ENCODE measurements around the gene HSPG2.

Gene HSPG2

DNA sequence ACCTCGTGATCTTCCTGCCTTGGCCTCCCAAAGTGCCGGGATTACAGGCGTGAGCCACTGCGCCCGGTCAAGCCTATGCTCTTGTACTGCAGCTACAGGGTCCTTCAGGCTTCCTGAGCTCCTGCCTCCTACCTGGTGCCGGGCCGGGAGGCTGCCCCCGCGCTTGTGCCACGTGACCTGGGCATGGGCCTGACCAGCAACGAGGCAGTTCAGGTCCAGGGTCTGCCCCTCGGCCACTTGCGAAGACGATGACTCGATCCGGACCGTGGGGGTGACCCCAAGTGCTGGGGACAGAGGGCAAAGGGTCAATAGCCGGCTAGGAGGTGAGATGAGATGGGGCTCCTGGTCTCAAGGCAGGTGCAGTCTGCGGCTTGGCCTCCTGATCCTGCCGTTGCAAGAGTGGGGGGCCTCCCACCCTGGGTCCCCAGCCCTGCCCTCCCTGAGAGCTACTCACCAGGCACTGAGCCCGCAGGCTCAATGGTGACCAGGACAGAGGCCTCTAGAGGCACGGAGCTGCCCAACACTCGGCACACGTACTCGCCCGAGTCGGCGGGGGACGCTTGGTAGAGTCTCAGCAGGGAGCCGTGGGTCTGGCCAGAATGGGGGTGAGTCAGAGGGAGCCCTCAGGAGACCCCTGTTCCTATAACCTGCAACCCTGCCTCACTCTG is 87.1 kb downstream of the HSPG2 start:
- DNase-seq (ENCODE audit: extremely low read depth in 1 of 2, low read depth in 1 of 2), result no peak

- no peak for DNase-seq (ENCODE audit: extremely low read depth in 1 of 2, low read depth in 1 of 2)
Measured at GRCh38 chr1:21848524-21849174, 88.5 kb downstream of the HSPG2 start.

- DNase-seq (ENCODE audit: extremely low read depth in 1 of 2, low read depth in 1 of 2), result no peak
Measured at GRCh38 chr1:21847223-21848205, 89.6 kb downstream of the HSPG2 start.

DNA sequence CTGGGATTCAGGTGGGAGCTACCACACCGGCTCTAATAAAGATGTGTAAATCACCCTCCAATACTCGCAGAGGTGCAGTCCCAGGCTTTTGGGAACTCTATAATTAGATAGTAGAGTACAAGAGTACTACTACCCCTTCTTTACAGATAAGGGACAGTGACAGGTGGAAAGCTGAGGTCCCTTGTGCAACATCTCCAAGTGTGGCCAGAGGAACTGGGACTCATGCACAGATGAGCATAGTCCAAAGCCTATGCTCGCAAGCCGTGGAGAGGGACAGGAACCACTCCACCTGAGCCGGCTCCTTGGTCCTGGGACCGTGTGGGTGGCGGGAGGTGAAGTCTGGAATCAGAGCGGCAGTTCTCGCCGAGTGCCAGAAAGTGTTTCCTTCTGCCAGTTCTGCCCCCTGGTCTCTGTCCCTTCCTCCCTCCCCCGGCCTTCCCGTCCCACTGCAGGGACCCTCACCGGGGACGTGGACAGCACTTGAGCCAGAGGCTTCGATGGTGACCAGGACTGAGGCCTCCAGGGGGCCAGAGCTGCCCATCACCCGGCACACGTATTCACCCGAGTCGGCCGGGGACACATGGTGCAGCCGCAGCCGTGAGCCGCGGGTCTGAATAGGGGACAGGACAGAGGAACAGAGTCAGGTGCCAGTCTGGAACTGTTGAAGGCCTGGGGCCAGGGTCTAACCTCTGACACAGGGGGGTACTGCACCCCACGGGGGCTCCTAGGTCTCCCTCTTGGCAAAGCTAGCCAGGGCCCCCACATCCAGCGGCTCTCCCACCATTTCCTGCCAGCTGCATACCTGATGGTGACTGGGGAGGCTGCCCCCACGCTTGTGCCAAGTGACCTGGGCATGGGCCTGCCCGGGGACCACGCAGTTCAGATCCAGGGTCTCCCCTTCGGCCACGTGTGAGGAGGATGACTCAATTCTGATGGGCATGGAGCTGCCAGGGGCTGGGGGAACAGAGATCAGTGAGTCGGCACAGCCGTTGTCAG is 91.2 kb downstream of the HSPG2 start:
- DNase-seq (ENCODE audit: extremely low read depth in 1 of 2, low read depth in 1 of 2), result no peak

DNA sequence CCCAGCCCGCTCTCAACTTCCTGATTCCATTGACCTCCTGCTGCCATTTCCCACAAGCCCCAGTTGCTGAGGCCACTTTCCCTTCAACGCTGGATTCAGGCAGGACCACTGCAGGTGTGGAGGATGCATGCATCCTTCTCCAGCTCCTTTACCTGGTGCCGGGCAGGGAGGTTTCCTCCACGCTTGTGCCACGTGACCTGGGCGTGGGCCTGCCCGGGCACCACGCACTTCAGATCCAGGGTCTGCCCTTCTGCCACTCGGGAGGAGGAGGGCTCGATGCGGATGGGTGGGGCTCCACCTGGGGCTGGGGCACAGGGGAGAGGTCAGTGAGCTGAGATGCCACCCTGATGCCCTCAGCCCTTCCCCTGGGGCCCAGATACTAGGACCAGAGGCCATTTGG is 93.1 kb downstream of the HSPG2 start:
- no peak for DNase-seq (ENCODE audit: extremely low read depth in 1 of 2, low read depth in 1 of 2)

- no peak for DNase-seq (ENCODE audit: extremely low read depth in 1 of 2, low read depth in 1 of 2)
Measured at GRCh38 chr1:21843208-21843607, 93.9 kb downstream of the HSPG2 start.

DNA sequence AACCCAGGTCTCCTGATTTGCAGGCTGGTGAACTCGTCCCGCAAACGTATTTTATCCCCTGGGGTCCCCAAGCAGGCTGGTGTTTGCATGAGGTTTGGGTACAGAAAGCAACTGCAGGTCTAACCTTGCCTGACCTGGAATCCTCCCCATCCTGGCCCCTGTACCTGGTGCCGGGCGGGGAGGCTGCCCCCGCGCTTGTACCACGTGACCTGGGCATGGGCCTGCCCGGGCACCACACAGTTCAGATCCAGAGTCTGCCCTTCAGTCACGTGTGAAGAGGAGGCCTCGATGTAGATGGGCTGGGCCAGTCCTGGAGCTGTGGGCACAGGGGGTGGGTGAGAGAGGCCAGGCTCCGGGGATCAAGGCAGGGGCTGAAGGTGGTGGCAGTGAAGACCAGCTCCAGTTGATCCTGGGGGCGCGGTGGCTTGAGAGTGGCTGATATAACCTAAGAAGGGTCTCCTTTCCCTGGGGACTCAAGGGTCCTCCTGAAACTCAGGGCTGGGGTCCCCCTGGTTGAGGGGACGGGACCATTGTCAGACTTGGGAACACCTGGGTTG is 94.4 kb downstream of the HSPG2 start:
- DNase-seq (ENCODE audit: extremely low read depth in 1 of 2, low read depth in 1 of 2), result no peak

- no peak for DNase-seq (ENCODE audit: extremely low read depth in 1 of 2, low read depth in 1 of 2)
Measured at GRCh38 chr1:21841852-21842466, 95.2 kb downstream of the HSPG2 start.

DNA sequence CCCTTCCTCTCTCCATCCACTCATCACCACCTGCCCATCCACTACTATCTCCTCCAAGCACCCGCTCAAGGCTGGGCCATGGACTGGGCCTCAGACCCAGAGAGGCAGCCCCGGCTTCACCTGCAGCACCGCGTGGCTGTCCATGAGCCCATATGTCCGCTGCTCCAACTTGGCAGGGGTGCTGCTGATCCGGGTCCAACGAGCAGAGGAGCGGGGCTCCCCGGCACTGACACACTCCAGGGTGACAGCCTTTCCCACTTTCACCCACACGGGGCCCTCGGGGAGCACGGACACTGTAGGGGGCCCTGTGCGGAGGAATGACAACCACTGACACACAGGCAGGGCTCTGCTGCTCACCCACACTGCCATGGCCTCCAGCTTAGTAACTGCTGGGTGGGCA is 96.1 kb downstream of the HSPG2 start:
- DNase-seq (ENCODE audit: extremely low read depth in 1 of 2, low read depth in 1 of 2), result no peak

DNA sequence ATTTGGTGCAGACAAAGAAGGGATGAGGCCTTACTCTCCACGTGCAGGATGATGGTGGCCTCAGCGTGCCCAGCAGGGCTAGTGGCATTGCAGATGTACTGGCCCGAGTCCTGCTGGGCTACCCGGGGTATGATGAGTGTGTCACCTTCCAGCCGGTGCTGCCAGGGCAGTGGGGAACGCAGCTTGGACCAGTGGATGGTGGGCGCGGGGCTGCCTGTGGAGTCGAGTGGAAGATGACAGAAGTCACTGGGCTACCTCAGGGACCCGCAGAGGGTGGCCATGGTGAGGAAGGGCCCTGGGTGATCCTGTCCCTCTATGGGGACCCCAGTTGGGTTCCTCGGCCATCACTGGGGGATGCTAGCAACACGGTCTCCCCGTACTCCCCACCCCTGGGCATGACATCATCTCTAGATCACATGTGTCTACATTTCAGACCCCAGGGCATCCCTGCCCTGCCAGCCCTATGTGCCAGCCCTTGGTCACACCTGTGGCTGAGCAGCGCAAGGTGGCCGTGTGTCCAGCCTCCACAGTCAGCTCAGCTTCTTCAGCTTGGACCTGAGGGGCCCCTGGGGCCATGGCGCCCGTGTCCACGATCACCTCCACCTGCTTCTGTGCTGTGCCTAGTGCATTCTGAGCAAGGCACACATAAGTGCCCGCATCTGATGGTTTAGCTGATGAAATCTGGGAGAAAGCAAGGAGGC is 97.6 kb downstream of the HSPG2 start:
- no peak for DNase-seq (ENCODE audit: extremely low read depth in 1 of 2, low read depth in 1 of 2)

DNA sequence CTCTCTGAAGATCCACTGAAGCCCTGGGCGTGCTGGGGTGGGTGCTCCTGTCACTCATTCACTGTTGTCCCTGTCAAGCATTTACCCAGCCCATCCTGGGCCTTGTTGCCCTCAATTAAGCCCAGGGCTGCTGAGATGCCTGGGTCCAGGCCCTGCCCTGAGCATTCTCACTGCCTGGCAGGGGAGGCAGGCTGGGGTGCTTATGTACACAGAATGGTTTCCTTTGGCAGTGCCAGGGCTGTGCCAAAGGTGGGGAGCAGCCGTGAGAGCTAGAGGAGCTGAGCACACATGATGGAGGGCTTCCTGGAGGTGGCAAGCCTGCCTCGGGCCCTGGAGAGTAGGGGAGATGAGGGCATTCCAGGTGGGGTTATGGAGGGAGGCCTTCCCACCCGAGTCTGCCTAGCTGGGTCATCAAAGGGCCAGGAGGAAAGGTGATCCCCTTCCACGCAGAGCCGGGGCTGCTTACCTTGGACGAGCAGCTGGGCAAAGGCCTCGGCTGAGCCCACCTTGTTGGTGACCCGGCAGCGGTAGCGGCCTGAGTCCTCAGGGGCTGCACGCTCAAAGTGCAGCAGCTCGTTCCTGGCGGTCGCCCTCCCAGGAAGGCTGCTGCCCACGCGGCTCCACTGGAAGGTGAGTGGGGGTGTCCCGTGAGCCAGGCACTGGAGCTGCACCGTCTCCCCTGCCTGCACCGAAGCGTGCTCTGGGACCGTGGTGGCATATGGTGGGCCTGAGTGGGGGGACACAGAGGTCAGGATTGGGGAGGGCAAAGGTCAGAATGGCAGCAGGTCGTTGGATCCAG is 98.6 kb downstream of the HSPG2 start:
- no peak for DNase-seq (ENCODE audit: extremely low read depth in 1 of 2, low read depth in 1 of 2)

- no peak for DNase-seq (ENCODE audit: extremely low read depth in 1 of 2, low read depth in 1 of 2)
Measured at GRCh38 chr1:21837476-21837875, 99.6 kb downstream of the HSPG2 start.

GRCh38 chr1:21836729-21837128 is 100.4 kb downstream of the HSPG2 start:
- DNase-seq (ENCODE audit: extremely low read depth in 1 of 2, low read depth in 1 of 2), result no peak

DNA sequence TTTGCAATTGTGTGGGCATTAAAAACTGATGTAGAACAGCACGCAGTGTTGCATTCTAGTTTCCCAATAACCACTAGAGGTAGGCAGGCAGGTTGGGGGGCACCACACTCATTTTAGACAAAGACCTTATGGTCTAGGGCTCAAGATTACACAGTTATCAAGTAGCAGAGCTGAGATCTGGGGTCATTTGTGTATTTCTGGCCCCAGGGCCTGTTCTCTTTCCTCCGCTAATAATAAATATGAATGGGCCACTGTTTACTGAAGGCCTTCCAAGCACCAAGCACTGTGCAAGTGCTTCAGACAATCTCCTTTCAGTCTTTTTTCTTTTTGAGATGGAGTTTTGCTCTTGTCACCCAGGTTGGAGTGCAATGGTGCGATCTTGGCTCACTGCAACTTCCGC is 101.1 kb downstream of the HSPG2 start:
- DNase-seq (ENCODE audit: extremely low read depth in 1 of 2, low read depth in 1 of 2), result no peak

DNA sequence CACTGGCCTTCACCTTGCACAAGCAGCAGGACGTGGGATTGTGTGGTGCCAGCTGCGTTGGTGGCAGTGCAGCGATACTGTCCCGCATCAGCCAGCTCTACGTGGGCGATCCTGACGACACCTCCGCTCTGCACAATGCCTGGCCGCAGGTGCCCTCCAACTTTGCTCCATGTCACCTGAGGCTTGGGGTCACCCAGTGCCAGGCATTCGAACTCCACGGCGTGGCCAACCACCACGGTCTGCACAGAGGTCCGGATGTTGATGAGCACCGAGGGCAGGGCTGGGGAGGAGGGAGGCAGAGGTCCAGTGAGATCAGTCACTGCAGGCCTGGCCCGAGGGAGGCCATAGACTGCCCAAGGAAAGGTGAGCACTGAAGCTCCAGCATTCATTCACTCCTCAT is 102.4 kb downstream of the HSPG2 start:
- no peak for DNase-seq (ENCODE audit: extremely low read depth in 1 of 2, low read depth in 1 of 2)

DNA sequence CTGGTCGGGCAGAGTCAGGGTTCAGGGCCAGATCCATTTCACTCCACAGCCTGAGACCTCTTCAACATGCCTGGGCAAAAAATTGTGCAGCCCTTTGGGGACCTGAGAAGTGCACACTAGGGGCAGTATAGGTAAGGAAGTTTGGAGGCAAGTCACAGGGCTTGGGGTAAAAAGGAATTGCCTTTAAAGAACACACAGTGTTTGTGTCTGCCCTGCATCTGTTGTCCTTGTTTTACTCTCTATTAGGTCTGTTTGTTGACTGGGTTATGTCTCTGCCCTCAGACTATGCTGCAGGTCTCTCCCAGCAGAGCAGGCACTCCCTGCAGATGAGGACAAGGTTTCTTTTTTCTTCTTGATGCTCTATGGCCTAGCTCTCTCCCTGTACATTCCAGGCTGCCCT is 103.0 kb downstream of the HSPG2 start:
- no peak for DNase-seq (ENCODE audit: extremely low read depth in 1 of 2, low read depth in 1 of 2)

DNA sequence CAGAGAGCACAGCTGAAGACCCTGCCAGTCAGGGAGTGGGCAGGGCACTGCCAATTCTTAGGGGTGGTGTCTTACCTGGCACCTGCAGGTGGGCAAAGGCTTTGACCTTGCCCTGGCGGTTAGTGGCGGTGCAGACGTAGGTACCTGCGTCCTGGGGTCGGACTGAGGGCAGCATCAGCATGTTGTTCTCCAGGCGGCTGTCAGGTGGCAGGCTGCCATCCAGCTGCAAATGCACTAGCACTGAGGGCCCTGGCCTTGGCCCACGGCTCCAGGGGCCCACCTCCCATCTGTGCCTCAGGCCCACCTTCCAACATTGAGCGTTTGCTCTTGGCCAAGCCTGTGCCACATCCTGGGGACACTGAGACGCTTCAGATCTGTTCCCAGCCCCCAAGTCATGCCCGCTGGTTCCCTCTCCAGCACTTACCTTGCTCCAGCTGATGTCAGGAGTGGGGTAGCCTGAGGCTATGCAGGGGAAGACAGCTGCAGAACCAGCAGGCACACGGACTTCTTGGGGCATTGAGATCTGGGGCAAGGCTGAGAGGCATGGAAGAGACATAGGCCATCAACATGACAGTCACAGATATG is 103.6 kb downstream of the HSPG2 start:
- no peak for DNase-seq (ENCODE audit: extremely low read depth in 1 of 2, low read depth in 1 of 2)

GRCh38 chr1:21831454-21831970 is 105.6 kb downstream of the HSPG2 start:
- DNase-seq (ENCODE audit: extremely low read depth in 1 of 2, low read depth in 1 of 2), result no peak

Measured in activated CD8-positive, alpha-beta memory T cell treated with anti-CD3 and anti-CD28 coated beads for 1 hour (primary cell).